Heart left ventricle (tissue), 16 donors: ENCODE measurements around the gene IGF2. TPM values are rescaled to one million over a fixed set of nuclear protein-coding genes. Genes with fewer than 3 reads are reported as not detected.

ENCODE experiments used
- ATAC-seq, 4 donors: fragments of 200-7000 bp; cut with Tn5 transposase; one replicate each; pipeline ENCODE4 v1.9.1; 2020 to 2022; ENCODE audit warnings: moderate library complexity in 4 of 4, mild to moderate bottlenecking in 3 of 4, moderate number of reproducible peaks in 1 of 4
- DNase-seq, 5 donors: peaks; one replicate each; pipeline ENCODE4 v3.0.0-alpha.2; 2020
- H3K27ac ChIP-seq, 12 donors: fragments of 200-600 bp; sonication (generic) in 4 of 12; one replicate each; pipeline versions ENCODE4 v1.5.0 to v1.8.0; 2016 to 2022; ENCODE audit warnings: mild to moderate bottlenecking in 2 of 12
- H3K27me3 ChIP-seq, 9 donors: fragments of 200-600 bp; sonication (generic) in 2 of 9; one replicate each; pipeline versions ENCODE4 v1.5.1 to v1.8.0; 2016 to 2022; ENCODE audit warnings: mild to moderate bottlenecking in 3 of 9
- H3K36me3 ChIP-seq, 9 donors: fragments of 200-600 bp; sonication (generic) in 2 of 9; one replicate each; pipeline versions ENCODE4 v1.5.0 to v1.8.0; 2018 to 2022; ENCODE audit warnings: mild to moderate bottlenecking in 2 of 9
- H3K4me1 ChIP-seq, 12 donors: fragments of 200-600 bp; sonication (generic) in 4 of 12; one replicate each; pipeline versions ENCODE4 v1.5.0 to v1.8.0; 2016 to 2022; ENCODE audit warnings: mild to moderate bottlenecking in 3 of 12
- H3K4me3 ChIP-seq, 12 donors: fragments of 200-600 bp; sonication (generic) in 4 of 12; one replicate each; pipeline versions ENCODE4 v1.5.0 to v1.8.0; 2017 to 2022; ENCODE audit warnings: mild to moderate bottlenecking in 9 of 12, moderate library complexity in 4 of 12
- H3K9me3 ChIP-seq, 12 donors: fragments of 200-600 bp; sonication (generic) in 4 of 12; one replicate each; pipeline versions ENCODE4 v1.5.0 to v1.8.0; 2016 to 2022; ENCODE audit warnings: mild to moderate bottlenecking in 1 of 12
- CTCF ChIP-seq, 12 donors: fragments of 200-600 bp; sonication (generic) in 4 of 12; IDR thresholded peaks; one replicate each; pipeline versions ENCODE4 v1.5.0 to v1.8.0; 2018 to 2022; ENCODE audit warnings: antibody characterized with exemption in 12 of 12, mild to moderate bottlenecking in 5 of 12
- POLR2A ChIP-seq, 2 donors: fragments of 450-650 bp; IDR thresholded peaks; one replicate each; pipeline ENCODE4 v1.6.1; 2017; ENCODE audit warnings: antibody characterized with exemption in 2 of 2, mild to moderate bottlenecking in 2 of 2, moderate library complexity in 2 of 2
- WGBS, 4 donors: extraction: QIAGEN DNeasy Blood & Tissue Kit in 2 of 4; methylation state at CpG; one replicate each; pipeline versions ENCODE4 v1.1.5 to v1.1.7; 2013 to 2018; 5-methylcytosine and 5-hydroxymethylcytosine counted together
- intact Hi-C, 10 donors: fragments of 100-400 bp; cut with DNase I; formaldehyde crosslinking; loops; one replicate each; pipeline versions ENCODE4 v1.11.1 to v1.14.2; 2022
- polyA plus RNA-seq, 2 donors: library from polyadenylated mRNA; stranded (reverse); fragments of 200-250 nt; gene quantifications; one replicate each; pipeline ENCODE4 v1.2.3, GENCODE V29; 2013
- total RNA-seq, 9 donors: library from RNA; depleted of rRNA in 2 of 9; stranded (reverse); fragments of >200 nt in 2 of 9; fragmentation: NEBNext Ultra II Directional in 3 of 9; extraction: Animal tissue kit (Norgen Biotek cat#: 25700) in 3 of 9; gene quantifications; one replicate each; pipeline versions ENCODE4 v1.1.0 to v1.2.4, GENCODE V29; 2016 to 2023
- donor health status: ischemic (EF 13 %, LVEDD 7.1; RV severe dilation, severe dysfunction).
- donor health status: healthy with polysubstance abuse.
- donor health status: DM: no; HTN: yes; CAD: no.
- donor health status: DM: no; HTN: no; CAD: no.
- donor health status: ischemic (EF 25% LVEDD 6.9; RV normal size, moderate dysfunction).
- donor health status: ischemic (EF 25% LVEDD 5.7; RV mildly dilated, moderate dysfunction).
- donor health status: healthy.
- donor health status: DM: yes; HTN: yes; CAD: no.
- donor health status: ischemic (EF 35%, LVEDD 5.7; RV mildly dilated, moderate dysfunction).
- donor health status: nonischemic (EF 11% LVEDD 7.7; RV severe dilation, severe dysfunction).
- donor health status: DM: yes; HTN: yes; CAD: no.
- donor health status: PGD.
- donor health status: ischemic (EF 29% LVEDD 5.4; RV normal size, mild dysfunction).
- donor health status: nonischemic (EF 23%, LVEDD 6.1; RV moderate dilation, normal function).

Gene IGF2
- total and polyA plus RNA-seq, 11 donors = 48.9 to 175 (median 99.3) TPM

- peaks cover 0 to 21% (median 6%) of the 10 kb centered on the region in 12 donors for H3K4me1 ChIP-seq
- no peaks in the 10 kb centered on the region for H3K9me3 ChIP-seq
- ATAC-seq (no peak), DNase-seq (no peak)
- peaks cover 0 to 39% (median 21%) of the 10 kb centered on the region in 9 donors for H3K27me3 ChIP-seq
- H3K27ac ChIP-seq = no peak overlapping the region
- no peak overlapping the region for H3K4me3 ChIP-seq
- H3K36me3 ChIP-seq = no peaks in the 10 kb centered on the region
- 74 to 83% (median 81%) methylated on average over 5 to 12 of the region's 12 CpGs for WGBS, 4 donors
- intact Hi-C loops = no loop called here
- no peak for TF ChIP-seq CTCF (IDR thresholded peaks at IDR 0.05)
- no peak for TF ChIP-seq POLR2A (IDR thresholded peaks at IDR 0.05)
These were observed 24.3 kb upstream of the IGF2 start for GRCh38 chr11:2163428-2163978.

- no peak within 1 kb of the TSS for H3K27ac ChIP-seq
- DNase-seq = no peak
- H3K36me3 ChIP-seq = no peaks in the 10 kb centered on the region
- 73 to 94% (median 92%) methylated on average over 5 to 13 of the region's 13 CpGs for WGBS, 4 donors
- no peak for TF ChIP-seq POLR2A (IDR thresholded peaks at IDR 0.05)
- no peak for TF ChIP-seq CTCF (IDR thresholded peaks at IDR 0.05)
- H3K27me3 ChIP-seq = peaks cover 0 to 26% (median 13%) of the 10 kb centered on the region in 9 donors
- intact Hi-C loops = no loop called here
- no peak for ATAC-seq
- peaks cover 0 to 12% (median 0%) of the 10 kb centered on the region in 12 donors for H3K4me1 ChIP-seq
- no peaks in the 10 kb centered on the region for H3K9me3 ChIP-seq
- H3K4me3 ChIP-seq = no peak within 1 kb of the TSS
These were observed 21.6 kb upstream of the IGF2 start, which contains the start of gene INS for GRCh38 chr11:2160736-2161259. Gene INS (minus strand): TSS chr11:2161209. CDS start chr11:2160971, 238 bp downstream.

GRCh38 chr11:2159536-2160413 is 20.6 kb upstream of the IGF2 start:
- WGBS, 4 donors = 77 to 87% (median 83%) methylated on average over 22 to 36 of the region's 36 CpGs
- H3K27ac ChIP-seq = no peak overlapping the region
- no peak for ATAC-seq
- TF ChIP-seq CTCF (IDR thresholded peaks at IDR 0.05) (no peak), POLR2A (IDR thresholded peaks at IDR 0.05) (no peak)
- peaks cover 0 to 11% (median 0%) of the 10 kb centered on the region in 12 donors for H3K4me1 ChIP-seq
- H3K4me3 ChIP-seq = no peak overlapping the region
- H3K27me3 ChIP-seq = peaks cover 0 to 16% (median 3%) of the 10 kb centered on the region in 9 donors
- H3K9me3 ChIP-seq = no peaks in the 10 kb centered on the region
- DNase-seq = no peak
- H3K36me3 ChIP-seq = no peaks in the 10 kb centered on the region
- intact Hi-C loops = loop anchor here in 2 of 10 donors (5.0 to 10.0 kb wide), 2 partner anchors 505 to 507 kb away; no protein-coding TSS in a partner anchor

- no peak for DNase-seq
- H3K27me3 ChIP-seq = peaks cover 0 to 13% (median 3%) of the 10 kb centered on the region in 9 donors
- ATAC-seq = no peak
- 72 to 78% (median 75%) methylated on average over 5 to 10 of the region's 10 CpGs for WGBS, 4 donors
- TF ChIP-seq POLR2A (IDR thresholded peaks at IDR 0.05) (no peak), CTCF (IDR thresholded peaks at IDR 0.05) (no peak)
- no peaks in the 10 kb centered on the region for H3K36me3 ChIP-seq
- H3K27ac ChIP-seq = no peak overlapping the region
- no peak overlapping the region for H3K4me3 ChIP-seq
- intact Hi-C loops = loop anchor here in 2 of 10 donors (5.0 to 10.0 kb wide), 2 partner anchors 504 to 507 kb away; no protein-coding TSS in a partner anchor
- peaks cover 0 to 11% (median 0%) of the 10 kb centered on the region in 12 donors for H3K4me1 ChIP-seq
- H3K9me3 ChIP-seq = no peaks in the 10 kb centered on the region
These were observed 19.8 kb upstream of the IGF2 start for GRCh38 chr11:2158966-2159365.
